Stimulated activated naive CD8-positive, alpha-beta T cell treated with anti-CD3 and anti-CD28 coated beads, Interleukin-15, Interleukin-2, amounts not matched to agents 100 ng/mL and 50 ng/mL, for 24 hours (primary cell): ENCODE results near the gene GNAS.

Experiments used
- H3K27ac Mint-ChIP-seq: one replicate; pipeline ENCODE4 v1.8.0; 2021; ENCODE audit warnings: mild to moderate bottlenecking, mixed read lengths
- H3K27me3 Mint-ChIP-seq: one replicate; pipeline ENCODE4 v1.8.0; 2021; ENCODE audit warnings: mixed read lengths
- H3K36me3 Mint-ChIP-seq: one replicate; pipeline ENCODE4 v1.8.0; 2021; ENCODE audit warnings: low read depth, mixed read lengths
- H3K4me1 Mint-ChIP-seq: one replicate; pipeline ENCODE4 v1.8.0; 2021; ENCODE audit warnings: low read depth, mixed read lengths
- H3K4me3 Mint-ChIP-seq: one replicate; pipeline ENCODE4 v1.8.0; 2021; ENCODE audit warnings: mild to moderate bottlenecking, mixed read lengths
- H3K9me3 Mint-ChIP-seq: one replicate; pipeline ENCODE4 v1.8.0; 2021; ENCODE audit warnings: mixed read lengths

GNAS gene

GRCh38 chr20:58890518-58891085, 38.1 kb downstream of the GNAS start:
- H3K36me3 Mint-ChIP-seq: peaks cover 26% of the 10 kb centered on the region
- H3K27ac Mint-ChIP-seq: peak overlapping the region; percentile 98
- no peaks in the 10 kb centered on the region for H3K9me3 Mint-ChIP-seq
- H3K27me3 Mint-ChIP-seq: no peaks in the 10 kb centered on the region
- peak overlapping the region; percentile 92 for H3K4me3 Mint-ChIP-seq
- H3K4me1 Mint-ChIP-seq: peaks cover 56% of the 10 kb centered on the region

GRCh38 chr20:58891086-58891717, 38.7 kb downstream of the GNAS start:
- H3K27ac Mint-ChIP-seq: no peak overlapping the region
- H3K4me3 Mint-ChIP-seq: peak overlapping the region; percentile 94
- H3K27me3 Mint-ChIP-seq: no peaks in the 10 kb centered on the region
- no peaks in the 10 kb centered on the region for H3K9me3 Mint-ChIP-seq
- peaks cover 58% of the 10 kb centered on the region for H3K4me1 Mint-ChIP-seq
- peaks cover 32% of the 10 kb centered on the region for H3K36me3 Mint-ChIP-seq

GRCh38 chr20:58891718-58892140, 39.2 kb downstream of the GNAS start:
- H3K36me3 Mint-ChIP-seq: peaks cover 37% of the 10 kb centered on the region
- peaks cover 58% of the 10 kb centered on the region for H3K4me1 Mint-ChIP-seq
- peak overlapping the region; percentile 94 for H3K4me3 Mint-ChIP-seq
- no peaks in the 10 kb centered on the region for H3K27me3 Mint-ChIP-seq
- H3K27ac Mint-ChIP-seq: peak overlapping the region; percentile 97
- H3K9me3 Mint-ChIP-seq: no peaks in the 10 kb centered on the region

- peak overlapping the region; percentile 94 for H3K4me3 Mint-ChIP-seq
- no peaks in the 10 kb centered on the region for H3K27me3 Mint-ChIP-seq
- peak overlapping the region; percentile 97 for H3K27ac Mint-ChIP-seq
- H3K36me3 Mint-ChIP-seq: peaks cover 43% of the 10 kb centered on the region
- no peaks in the 10 kb centered on the region for H3K9me3 Mint-ChIP-seq
- peaks cover 58% of the 10 kb centered on the region for H3K4me1 Mint-ChIP-seq
Observed at GRCh38 chr20:58892141-58892931, 39.8 kb downstream of the GNAS start.

GRCh38 chr20:58892932-58893224, 40.4 kb downstream of the GNAS start:
- no peaks in the 10 kb centered on the region for H3K9me3 Mint-ChIP-seq
- H3K27me3 Mint-ChIP-seq: no peaks in the 10 kb centered on the region
- H3K27ac Mint-ChIP-seq: peak overlapping the region; percentile 97
- peaks cover 58% of the 10 kb centered on the region for H3K4me1 Mint-ChIP-seq
- H3K36me3 Mint-ChIP-seq: peaks cover 49% of the 10 kb centered on the region
- peak overlapping the region; percentile 94 for H3K4me3 Mint-ChIP-seq

- H3K36me3 Mint-ChIP-seq: peaks cover 54% of the 10 kb centered on the region
- peaks cover 58% of the 10 kb centered on the region for H3K4me1 Mint-ChIP-seq
- no peaks in the 10 kb centered on the region for H3K9me3 Mint-ChIP-seq
- H3K27me3 Mint-ChIP-seq: no peaks in the 10 kb centered on the region
- H3K4me3 Mint-ChIP-seq: peak overlapping the region; percentile 94
- H3K27ac Mint-ChIP-seq: peak overlapping the region; percentile 92
Observed at GRCh38 chr20:58893355-58894120, 41.0 kb downstream of the GNAS start.

- Mint-ChIP-seq H3K36me3 (peaks cover 67% of the 10 kb centered on the region), H3K27ac (peak overlapping the region; percentile 92), H3K4me3 (peak overlapping the region; percentile 94), H3K27me3 (no peaks in the 10 kb centered on the region), H3K4me1 (peaks cover 70% of the 10 kb centered on the region), H3K9me3 (no peaks in the 10 kb centered on the region)
Observed at GRCh38 chr20:58894652-58895447, 42.3 kb downstream of the GNAS start.

GRCh38 chr20:58895448-58896180, 43.1 kb downstream of the GNAS start:
- peak overlapping the region; percentile 94 for H3K4me3 Mint-ChIP-seq
- peaks cover 73% of the 10 kb centered on the region for H3K36me3 Mint-ChIP-seq
- H3K27ac Mint-ChIP-seq: peak overlapping the region; percentile 92
- no peaks in the 10 kb centered on the region for H3K27me3 Mint-ChIP-seq
- no peaks in the 10 kb centered on the region for H3K9me3 Mint-ChIP-seq
- peaks cover 78% of the 10 kb centered on the region for H3K4me1 Mint-ChIP-seq

GRCh38 chr20:58896820-58897219, 44.3 kb downstream of the GNAS start:
- H3K9me3 Mint-ChIP-seq: no peaks in the 10 kb centered on the region
- no peak overlapping the region for H3K4me3 Mint-ChIP-seq
- no peaks in the 10 kb centered on the region for H3K27me3 Mint-ChIP-seq
- H3K4me1 Mint-ChIP-seq: peaks cover 86% of the 10 kb centered on the region
- H3K36me3 Mint-ChIP-seq: peaks cover 76% of the 10 kb centered on the region
- peak overlapping the region; percentile 92 for H3K27ac Mint-ChIP-seq

- peaks cover 81% of the 10 kb centered on the region for H3K36me3 Mint-ChIP-seq
- no peaks in the 10 kb centered on the region for H3K9me3 Mint-ChIP-seq
- H3K27me3 Mint-ChIP-seq: no peaks in the 10 kb centered on the region
- H3K27ac Mint-ChIP-seq: peak overlapping the region; percentile 92
- H3K4me3 Mint-ChIP-seq: no peak overlapping the region
- peaks cover 91% of the 10 kb centered on the region for H3K4me1 Mint-ChIP-seq
Observed at GRCh38 chr20:58897488-58897887, 45.0 kb downstream of the GNAS start.

GRCh38 chr20:58898629-58899408, 46.3 kb downstream of the GNAS start:
- Mint-ChIP-seq H3K27me3 (no peaks in the 10 kb centered on the region), H3K36me3 (peaks cover 80% of the 10 kb centered on the region), H3K4me3 (no peak overlapping the region)

GRCh38 chr20:58899512-58899911, 47.0 kb downstream of the GNAS start:
- Mint-ChIP-seq H3K27me3 (no peaks in the 10 kb centered on the region), H3K4me1 (peaks cover 88% of the 10 kb centered on the region), H3K4me3 (no peak overlapping the region), H3K9me3 (no peaks in the 10 kb centered on the region), H3K36me3 (peaks cover 85% of the 10 kb centered on the region), H3K27ac (peak overlapping the region; percentile 70)

More at GRCh38 chr20:58898629-58899408, 46.3 kb downstream of the GNAS start:
- no peaks in the 10 kb centered on the region for H3K9me3 Mint-ChIP-seq
- H3K27ac Mint-ChIP-seq: peak overlapping the region; percentile 70
- H3K4me1 Mint-ChIP-seq: peaks cover 89% of the 10 kb centered on the region

- no peaks in the 10 kb centered on the region for H3K27me3 Mint-ChIP-seq
- H3K4me1 Mint-ChIP-seq: peaks cover 88% of the 10 kb centered on the region
- no peaks in the 10 kb centered on the region for H3K9me3 Mint-ChIP-seq
- no peak overlapping the region for H3K4me3 Mint-ChIP-seq
- H3K27ac Mint-ChIP-seq: no peak overlapping the region
- H3K36me3 Mint-ChIP-seq: peaks cover 85% of the 10 kb centered on the region
Observed at GRCh38 chr20:58900397-58900796, 47.9 kb downstream of the GNAS start.
